GM12891 (cell line): ENCODE results near the gene SPATA6L.

ENCODE experiments used
- PAX5 ChIP-seq: IDR thresholded peaks from 2 replicates; pipeline ENCODE4 v1.6.1; 2011; ENCODE audit warnings: low read length, moderate library complexity, mild to moderate bottlenecking; ENCODE audit not compliant: insufficient read depth, severe bottlenecking
- POLR2A ChIP-seq: IDR thresholded peaks from 2 replicates; pipeline ENCODE4 v1.6.1; 2011; ENCODE audit warnings: low read depth, low read length, control low read depth
- POLR2AphosphoS5 ChIP-seq: IDR thresholded peaks from 2 replicates; pipeline ENCODE4 v1.6.1; 2011; ENCODE audit warnings: low read depth, low read length, control low read depth
- POU2F2 ChIP-seq: IDR thresholded peaks from 2 replicates; pipeline ENCODE4 v1.6.1; 2011; ENCODE audit warnings: low read depth, mild to moderate bottlenecking, control low read depth, low read length, moderate library complexity
- SPI1 ChIP-seq: IDR thresholded peaks from 2 replicates; pipeline ENCODE4 v1.6.1; 2011; ENCODE audit warnings: low read depth, low read length, control low read depth
- TAF1 ChIP-seq: IDR thresholded peaks from 2 replicates; pipeline ENCODE4 v1.6.1; 2011; ENCODE audit warnings: low read depth, low read length, control low read depth

GRCh38 chr9:4680750-4681149, 14.5 kb upstream of the SPATA6L start:
- TF ChIP-seq POLR2AphosphoS5: no peak
- no peak for TF ChIP-seq POLR2A
- TF ChIP-seq TAF1: no peak
- TF ChIP-seq POU2F2: no peak
- no peak for TF ChIP-seq SPI1
- no peak for TF ChIP-seq PAX5
